ENCODE results near the gene TSPAN18.

DNA sequence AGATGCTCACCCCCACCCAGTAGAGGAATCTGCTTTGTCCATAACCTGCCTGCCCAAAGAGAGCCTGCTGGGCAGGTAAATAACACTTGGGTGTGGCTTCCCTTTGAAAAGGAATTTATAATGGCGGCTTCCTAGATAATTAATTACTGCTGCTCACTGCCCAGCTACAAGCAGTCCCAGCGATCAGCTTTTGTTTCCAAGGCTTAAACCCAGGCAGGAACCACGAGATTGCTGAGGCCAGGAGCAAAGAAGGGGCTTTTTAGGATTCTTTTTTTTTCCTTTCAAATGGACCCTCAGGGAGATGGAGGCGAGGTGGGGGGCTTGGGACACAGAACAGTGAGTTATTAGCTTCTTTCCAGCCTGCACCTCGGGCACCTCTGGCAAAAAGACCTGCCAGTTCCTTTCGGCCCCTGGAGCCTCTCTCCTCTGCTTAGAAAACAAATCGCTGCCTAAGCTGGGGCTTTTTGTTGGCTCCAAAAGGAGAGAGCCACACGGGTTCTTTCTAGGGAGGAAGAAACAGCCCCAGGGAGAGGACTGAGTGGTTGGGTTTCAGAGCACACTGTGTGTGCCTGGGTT is 107.2 kb downstream of the TSPAN18 start:
- TF ChIP-seq POLR2AphosphoS5 (IDR thresholded peaks at IDR 0.05) (no peak), POLR2A (IDR thresholded peaks at IDR 0.05) (no peak), EP300 (IDR thresholded peaks at IDR 0.05; ENCODE audit: low read depth) (no peak)
- TF ChIP-seq, protein P1, sequence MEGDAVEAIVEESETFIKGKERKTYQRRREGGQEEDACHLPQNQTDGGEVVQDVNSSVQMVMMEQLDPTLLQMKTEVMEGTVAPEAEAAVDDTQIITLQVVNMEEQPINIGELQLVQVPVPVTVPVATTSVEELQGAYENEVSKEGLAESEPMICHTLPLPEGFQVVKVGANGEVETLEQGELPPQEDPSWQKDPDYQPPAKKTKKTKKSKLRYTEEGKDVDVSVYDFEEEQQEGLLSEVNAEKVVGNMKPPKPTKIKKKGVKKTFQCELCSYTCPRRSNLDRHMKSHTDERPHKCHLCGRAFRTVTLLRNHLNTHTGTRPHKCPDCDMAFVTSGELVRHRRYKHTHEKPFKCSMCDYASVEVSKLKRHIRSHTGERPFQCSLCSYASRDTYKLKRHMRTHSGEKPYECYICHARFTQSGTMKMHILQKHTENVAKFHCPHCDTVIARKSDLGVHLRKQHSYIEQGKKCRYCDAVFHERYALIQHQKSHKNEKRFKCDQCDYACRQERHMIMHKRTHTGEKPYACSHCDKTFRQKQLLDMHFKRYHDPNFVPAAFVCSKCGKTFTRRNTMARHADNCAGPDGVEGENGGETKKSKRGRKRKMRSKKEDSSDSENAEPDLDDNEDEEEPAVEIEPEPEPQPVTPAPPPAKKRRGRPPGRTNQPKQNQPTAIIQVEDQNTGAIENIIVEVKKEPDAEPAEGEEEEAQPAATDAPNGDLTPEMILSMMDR (IDR thresholded peaks at IDR 0.05): no peak

Data from transverse colon (tissue), 4 donors.